ENCODE results near the gene UNKL.
"Not testable (repeated sequence)": the region's sequence is repeated elsewhere in the genome, so short reads cannot be mapped to it uniquely, and the experiment has no call there.

UNKL gene

DNA sequence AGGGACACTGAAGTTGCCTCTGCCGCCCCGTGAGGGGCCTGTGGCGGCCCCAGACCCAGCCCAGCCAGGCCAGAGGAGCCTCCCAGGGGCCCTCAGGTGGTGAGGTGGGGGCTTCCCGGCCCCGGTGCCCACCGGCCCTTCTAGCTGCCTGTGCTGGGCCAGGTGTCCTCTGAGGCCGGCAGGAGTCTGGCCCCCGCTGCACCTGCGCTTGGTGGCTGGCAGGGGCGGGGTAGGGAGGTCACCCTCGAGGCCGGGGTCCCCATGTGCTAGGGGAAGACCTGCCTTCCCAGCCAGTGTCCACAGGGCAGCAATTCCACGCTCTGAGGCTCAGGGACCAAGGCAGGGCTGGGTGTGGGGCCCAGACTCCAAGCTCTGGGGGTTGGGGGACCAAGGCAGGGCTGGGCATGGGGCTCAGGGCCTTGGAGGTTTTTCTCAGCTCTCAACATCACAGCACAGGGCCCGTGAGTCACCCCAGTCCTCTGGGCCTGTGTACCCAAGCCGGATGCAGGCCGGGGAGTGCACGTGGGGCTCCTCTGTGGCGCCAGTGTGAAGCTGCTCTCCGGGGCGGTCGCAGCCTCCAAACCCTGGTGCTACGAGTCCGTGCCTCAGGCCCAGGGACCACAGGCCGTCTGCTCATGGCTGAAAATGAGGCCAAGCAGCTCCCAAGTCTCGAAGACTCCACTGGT lies 31.2 kb upstream of the UNKL start:
- DNase-seq, result no peak

DNA sequence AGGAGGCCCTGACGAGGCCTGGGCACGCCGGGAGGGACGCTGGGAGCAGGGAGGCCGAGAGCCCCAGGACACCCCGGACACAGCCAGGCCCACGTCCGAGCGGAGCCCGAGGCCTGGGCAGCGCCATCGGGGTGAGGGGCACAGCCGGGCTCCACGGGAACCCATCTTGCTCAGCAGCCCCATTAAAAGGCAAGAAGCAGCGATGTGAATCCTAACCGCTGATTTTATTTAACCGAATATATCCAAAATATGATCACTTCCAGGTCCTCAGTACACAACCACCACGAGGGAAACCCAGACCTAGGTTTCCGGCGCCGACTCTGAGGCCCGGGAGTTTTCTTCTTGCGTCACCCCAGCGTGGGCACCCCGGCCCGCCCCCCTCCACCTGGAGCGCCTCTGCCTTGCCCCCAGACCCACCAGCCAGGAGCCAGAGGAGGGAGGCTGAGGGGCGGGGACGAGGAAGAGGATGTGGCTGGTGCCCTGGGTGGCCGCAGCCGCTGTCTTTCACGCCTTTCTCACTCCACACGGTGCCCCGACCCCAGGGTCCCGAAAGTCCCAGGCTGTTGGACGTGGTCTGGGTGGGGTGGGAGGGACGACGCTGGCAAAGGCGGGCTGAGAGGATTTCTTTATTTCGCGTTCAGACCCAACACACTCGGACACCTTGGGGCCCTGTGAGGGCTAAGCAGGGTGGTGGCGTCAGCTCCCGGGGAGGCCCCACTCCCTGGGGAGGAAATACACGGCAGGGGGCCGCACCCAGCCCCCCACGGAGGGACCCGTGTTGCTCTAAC lies 30.4 kb upstream of the UNKL start:
- DNase-seq, result peak in 1 of 2 donors; percentile 24

DNA sequence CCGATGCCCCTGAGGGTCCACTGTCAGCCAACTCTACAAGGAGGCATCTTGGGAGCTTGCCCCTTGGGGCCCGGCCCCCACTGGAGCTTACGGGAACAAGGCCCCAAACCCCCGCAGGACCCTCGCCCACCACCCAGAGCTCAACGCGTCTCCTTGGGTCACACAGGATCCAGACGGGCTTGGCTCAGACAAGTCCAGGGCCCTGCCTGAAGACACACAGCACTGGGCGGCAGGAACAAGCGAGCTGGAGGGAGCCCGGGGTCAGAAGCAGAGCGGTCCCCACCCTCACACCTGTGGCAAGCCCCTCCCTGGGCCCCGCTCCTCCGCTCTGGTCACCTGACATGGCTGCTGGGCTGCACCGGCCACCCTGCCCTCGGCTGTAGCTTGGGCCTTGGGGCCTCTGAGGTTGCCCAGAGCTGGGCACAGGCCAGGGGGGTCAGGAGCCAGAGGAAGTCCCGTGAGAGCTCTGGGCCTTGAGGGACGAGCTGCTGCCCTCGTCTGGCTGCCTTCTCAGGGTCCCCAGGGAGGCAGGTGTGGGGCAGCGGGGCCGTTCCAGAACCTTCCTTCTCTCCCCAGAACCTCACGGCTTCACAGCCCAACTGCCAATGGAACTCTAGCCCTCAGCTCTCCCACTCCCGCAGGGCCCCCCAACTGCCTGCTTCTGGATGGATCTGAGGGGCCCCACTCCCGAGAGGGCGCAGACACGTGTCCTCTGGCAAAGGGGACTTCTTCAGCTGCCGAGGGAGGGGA lies 29.7 kb upstream of the UNKL start, which contains the start of gene CCDC154:
Gene CCDC154, minus strand, starts transcription at position 577 of the 750 bp plus-strand sequence. Its CDS starts 234 bp downstream, at position 343.
- no peak for DNase-seq

DNA sequence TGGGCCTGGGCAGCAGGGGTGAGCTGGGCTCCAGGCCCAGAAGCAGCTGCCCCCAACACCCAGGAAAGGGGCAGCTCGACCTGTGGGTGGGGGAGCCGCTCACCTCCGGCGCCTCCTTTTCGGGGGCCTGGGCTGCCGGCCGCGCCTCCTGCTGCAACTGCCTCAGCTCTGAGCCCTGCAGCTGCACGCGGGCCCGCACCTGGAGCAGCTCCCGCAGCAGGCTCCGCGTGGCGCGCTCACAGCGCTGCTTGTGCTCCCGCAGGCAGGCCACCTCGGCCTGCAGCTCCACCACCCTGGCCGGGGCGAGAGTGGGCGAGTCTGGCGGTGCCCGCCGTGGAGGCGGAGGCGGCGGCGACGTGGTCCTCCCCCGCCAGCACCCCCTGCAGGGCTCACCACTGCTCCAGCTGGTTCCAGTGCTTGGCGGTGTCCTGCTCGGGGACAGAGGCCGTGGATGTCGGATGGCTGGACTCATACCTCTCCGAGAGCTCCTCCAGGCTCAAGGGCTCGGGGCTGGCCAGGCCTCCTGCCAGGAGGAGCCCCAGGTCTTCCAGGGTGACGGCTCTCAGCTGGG lies 29.0 kb upstream of the UNKL start:
- no peak for DNase-seq

DNA sequence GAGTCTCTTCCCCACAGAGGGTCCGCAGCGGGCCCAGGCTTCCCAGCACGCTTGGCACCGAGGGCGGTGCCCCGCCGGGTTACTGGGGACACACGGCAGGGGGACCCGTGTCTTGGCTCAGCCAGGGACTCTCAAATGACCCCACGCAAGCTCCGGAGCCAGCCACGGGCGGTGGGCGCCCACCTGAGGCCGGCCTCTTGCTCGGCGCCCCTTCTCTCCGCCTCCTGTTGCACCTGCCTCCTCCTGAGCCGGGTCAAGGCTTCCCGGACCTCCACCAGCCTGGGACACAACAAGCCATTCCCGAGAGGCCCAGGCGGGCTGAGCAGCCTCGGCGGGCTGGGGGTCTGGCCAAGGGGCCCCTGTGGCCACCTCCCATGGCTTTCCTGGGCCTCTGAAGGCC lies 28.2 kb upstream of the UNKL start:
- DNase-seq, result no peak

DNA sequence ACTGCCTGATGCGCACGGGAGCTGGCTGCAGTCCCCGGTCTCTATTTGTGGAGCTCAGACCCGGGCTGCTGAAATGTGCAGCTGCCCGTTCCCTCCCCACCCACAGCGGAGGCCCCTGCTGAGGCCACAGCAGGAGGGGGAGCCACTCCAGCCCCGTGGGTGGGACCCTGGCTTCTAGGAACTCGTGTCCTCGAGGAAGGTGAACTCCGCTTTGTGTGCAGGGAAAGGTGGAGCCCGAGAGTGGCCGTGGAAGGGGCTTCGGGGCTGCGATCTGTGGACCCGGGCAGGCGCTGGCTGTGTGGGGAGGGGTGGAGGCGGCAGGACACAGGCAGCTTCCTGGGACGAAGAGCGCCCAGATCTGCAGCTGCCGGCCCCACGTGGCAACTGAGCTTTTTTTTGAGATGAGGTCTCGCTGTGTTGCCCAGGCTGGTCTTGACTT lies 26.9 kb upstream of the UNKL start:
- DNase-seq, result no peak

DNA sequence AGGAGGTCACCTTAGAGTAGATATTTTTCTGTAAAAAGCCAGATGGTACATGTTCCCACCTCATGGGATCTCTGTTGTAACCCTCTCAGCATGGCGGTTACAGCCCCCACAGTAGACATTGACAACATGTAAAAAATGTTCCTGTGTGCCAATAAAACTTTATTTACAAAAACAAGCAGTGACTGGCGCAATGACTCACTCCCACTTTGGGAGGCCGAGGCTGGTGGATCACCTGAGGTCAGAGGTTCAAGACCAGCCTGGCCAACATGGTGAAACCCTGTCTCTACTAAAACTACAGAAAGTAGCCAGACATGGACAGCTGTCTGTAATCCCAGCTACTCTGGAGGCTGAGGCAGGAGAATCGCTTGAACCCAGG lies 25.2 kb upstream of the UNKL start:
- DNase-seq, result not testable (repeated sequence)

DNA sequence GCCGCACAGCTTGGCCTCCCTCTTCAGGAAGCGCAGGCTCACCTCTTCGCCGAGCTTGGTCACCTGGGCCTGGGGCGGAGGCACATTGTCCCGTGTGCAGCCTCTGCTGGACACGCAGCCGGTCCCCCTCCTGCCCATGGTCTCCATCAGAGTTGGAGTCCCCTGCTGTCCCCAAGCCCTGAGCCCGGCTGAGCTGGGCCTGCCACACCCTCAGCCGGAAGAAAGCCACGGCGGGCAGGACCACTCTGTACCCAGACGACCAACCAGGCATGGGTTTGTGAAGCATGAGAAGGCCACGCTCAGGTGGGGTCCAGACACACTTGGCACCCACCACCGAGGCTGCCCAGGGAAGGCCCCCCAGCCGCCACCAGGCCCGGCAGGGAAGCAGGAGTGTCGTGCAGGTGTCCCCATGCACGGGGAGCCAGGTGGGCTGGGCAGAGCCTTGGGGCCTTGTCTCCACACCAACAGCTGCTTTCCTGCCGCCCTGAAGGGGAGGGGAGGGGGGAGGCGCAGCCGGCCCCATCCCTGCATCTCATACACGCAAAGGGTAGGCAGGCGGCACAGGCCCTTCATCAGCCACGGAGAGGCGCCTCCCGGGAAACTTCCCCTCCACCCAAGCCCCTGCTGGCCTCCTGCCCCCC lies 24.7 kb upstream of the UNKL start:
- DNase-seq, result no peak

DNA sequence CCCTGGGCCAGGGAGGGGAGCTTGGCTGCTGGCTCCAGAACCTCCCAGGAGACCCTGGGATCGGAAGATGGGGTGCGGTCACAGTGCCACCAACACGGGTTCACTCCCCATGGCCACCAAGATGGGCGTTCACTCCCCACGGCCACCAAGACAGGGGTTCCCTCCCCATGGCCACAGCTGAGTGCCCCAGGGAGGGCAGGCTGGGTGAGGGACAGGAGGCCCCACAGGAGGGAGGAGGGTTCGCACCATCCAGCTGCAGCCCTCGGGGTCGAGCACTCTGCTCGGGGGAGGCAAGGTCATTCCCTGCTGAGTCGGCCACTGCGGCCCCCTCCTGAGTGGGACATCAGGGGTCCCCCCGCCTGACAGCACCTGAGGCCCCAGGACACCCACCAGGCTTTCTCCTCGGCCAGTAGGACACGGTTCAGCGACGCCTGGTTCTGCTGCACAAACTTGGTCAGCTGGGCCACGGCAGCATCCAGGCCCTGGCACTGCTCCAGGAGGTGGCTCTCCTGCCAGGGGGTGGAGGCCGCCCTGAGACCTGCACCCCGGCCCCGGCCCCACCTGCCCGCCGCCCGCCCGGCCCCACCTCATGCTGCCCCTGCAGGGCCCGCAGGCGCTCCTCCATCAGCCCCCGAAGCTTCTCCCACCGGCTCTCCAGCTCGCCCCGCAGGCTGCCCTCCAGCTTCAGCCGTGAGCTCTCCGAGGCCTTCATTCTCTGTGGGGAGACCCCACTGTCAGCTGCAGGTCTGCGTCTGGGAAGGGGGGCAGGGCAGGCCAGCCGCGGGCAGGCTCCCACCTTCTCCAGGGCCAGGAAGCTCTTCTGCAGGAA lies 23.9 kb upstream of the UNKL start:
- no peak for DNase-seq

DNA sequence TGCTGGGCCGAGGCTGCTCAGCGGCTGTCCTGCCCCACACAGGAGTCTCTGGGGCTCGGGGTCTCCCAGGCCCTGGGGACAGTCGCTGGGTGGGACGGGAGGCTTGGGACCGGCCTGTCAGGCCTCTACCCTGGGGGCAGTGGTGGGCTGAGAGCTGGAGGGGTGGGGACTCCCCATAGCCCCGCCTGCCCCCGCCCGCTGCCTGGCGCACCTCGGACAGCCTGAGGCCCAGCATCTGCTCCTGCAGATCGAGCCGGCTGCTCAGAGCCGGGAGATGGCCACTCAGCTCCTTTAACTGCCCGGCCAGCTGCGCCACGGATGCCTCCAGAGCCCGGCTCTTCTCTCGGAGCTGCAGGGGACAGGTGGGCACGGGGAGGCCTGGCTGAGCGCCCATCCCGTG lies 23.1 kb upstream of the UNKL start:
- DNase-seq, result no peak

DNA sequence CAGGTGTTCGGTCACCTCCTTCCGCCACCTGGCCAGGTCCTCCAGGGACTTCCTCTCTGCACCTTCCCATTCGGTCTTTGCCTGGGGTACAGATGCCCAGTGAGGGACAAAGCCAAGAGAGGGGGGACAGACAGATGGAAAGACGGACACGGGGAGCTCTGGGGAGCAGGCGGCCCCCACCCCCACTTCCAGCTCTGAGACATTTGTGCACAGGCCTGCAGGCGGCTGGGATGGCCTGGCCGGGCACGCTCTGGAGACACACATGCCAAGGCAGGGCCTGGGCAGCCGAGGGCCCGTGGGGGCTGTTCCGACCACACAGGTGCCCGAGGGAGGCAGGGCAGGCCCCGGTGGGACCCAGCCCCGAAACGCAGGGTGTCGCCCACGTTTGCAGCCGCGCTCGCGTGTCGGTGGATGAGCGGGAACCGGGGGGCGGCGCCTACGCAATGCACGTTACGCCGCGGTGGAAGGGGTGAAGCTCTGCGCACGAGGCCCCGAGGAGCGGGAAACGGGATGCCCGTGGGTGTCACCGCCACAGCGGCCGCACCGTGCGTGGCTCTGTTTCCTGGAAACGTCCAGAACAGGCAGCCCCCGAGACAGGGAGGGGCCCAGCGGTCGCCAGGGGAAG lies 22.3 kb upstream of the UNKL start:
- no peak for DNase-seq

DNA sequence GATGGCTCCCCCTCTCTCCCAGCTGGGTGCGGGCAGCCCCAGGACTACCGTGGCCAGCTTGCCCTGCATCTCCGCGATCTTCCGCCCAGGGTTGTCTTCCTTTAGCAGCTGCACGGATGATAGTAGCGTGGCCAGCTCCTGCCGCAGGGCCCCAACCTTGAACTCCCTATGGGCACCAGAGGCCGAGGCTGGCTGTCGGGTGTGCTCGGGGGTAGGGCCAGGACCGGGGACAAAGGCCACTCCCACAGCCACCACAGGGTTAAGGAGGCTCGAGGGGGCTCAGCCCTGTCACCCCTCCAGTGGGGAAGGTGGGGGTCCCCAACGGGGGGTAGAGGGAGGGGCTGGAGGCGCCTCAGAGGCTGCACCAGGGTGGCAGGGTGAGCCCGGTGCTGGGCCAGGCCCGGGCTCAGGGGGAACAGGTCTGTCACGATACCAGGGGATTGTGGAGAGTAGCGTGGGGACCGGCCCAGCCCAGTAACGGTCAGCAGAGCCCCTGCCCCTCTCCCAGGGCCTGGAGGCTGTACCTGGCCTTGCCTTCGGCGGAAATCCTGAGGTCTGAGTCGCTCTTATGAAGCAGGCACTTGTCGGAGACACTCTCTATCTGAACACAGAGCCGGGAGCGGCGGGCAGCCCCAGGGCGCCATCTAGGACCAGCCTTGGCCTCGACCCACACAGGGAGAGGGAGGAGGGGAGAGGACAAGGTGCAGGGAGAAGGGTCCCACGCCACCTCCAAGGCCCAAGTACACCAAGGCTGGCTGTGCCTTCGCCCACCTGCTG lies 21.6 kb upstream of the UNKL start:
- DNase-seq, result no peak

DNA sequence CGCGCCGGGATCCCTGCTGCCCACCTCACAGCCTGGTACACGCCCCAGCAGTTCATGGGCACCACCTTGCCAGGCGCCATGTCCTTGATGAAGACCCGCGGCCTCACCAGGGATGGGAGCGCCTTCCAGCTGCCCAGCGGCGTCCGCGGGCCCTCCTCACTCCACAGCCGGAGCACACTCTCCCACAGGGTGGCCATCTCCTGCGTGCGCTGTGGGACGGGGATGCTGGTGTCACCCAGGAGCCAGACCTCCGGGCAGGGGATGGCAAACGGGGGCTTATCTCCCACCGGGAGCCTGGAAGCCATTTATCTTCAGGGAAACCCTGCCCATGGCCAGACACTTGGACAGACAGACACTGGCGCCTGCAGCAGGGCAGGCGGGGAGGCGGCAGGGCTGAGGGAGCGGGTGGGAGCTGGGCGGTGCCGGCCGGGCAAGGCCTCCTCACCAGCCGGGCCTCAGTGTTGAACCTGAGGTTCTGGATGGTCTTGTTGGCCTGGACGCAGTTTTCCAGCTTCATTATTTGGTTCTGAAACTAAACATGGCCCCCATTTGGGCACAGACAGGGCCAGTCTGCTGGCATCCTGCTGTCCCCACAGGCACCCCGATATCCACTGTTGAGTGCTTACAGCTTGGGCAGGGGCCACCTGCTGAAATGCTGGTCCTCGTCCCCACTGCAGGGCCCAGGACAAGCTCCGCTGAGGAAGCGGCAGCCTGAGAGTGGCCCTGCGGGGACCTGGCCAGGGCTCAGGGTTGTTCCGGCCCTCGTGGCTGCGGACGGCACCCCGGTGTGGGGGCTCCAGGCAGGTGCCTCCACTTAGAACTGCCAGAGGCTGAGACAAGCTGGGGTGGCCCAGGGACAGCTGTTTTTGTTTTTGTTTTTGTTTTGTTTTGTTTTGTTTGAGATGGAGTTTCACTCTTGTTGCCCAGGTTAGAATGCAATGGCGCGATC lies 20.4 kb upstream of the UNKL start:
- DNase-seq, result no peak

DNA sequence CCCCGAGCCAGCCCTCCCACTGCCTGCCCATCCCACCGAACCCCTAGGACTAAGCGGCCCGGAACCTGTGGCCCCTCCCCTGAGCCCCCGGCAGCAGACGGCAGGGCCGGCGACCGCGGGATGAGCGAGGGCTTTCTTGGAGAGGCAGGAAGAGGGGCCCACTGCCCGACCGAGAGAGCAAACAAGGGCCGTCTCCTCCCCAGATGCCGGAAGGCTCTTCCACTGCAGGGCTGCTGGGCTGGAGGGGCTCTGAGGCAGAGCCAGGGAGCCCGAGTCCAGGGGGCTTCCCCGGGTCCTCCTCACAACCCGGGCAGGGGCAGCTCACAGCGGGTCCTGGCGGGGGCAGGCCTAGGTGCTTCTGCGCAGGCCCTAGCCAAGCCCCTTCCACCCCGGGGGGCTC lies 19.3 kb upstream of the UNKL start:
- DNase-seq, result no peak

DNA sequence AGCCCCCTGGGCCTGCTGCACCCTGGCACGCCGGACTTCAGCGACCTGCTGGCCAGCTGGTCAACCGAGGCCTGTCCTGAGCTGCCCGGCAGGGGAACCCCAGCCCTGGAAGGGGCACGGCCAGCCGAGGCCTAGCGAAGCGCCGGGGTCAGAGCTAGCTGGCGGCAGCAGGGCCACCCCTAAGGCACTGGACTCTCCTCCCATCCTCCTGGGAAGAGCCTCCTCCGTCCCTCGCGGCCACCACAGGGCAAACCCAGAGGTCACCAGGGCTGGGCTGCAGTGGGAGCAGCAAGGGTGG lies 18.7 kb upstream of the UNKL start:
- DNase-seq, result no peak

DNA sequence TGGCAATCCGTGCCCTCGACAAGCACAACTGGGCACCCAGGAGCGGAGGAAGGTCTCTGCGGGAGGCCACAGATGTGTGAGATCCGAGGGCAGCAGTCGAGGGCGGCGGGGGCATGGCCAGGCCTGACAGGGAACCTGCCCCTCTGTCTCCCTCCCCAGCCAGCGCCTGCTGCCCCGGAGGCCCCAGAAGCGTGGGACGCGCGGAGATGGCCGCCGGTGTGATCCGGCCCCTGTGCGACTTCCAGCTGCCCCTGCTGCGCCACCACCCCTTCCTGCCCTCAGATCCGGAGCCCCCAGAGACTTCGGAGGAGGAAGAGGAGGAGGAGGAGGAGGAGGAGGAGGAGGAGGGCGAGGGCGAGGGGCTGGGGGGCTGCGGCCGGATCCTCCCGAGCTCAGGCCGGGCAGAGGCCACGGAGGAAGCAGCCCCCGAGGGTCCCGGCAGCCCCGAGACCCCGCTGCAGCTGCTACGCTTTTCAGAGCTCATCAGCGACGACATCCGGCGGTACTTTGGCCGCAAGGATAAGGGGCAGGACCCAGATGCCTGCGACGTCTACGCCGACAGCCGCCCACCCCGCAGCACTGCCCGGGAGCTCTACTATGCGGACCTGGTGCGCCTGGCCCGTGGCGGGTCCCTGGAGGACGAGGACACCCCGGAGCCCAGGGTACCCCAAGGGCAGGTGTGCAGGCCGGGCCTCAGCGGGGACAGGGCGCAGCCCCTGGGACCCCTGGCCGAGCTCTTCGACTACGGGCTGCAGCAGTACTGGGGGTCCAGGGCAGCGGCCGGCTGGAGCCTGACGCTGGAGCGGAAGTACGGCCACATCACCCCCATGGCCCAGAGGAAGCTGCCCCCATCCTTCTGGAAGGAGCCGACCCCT lies 18.1 kb upstream of the UNKL start:
- DNase-seq, result no peak

DNA sequence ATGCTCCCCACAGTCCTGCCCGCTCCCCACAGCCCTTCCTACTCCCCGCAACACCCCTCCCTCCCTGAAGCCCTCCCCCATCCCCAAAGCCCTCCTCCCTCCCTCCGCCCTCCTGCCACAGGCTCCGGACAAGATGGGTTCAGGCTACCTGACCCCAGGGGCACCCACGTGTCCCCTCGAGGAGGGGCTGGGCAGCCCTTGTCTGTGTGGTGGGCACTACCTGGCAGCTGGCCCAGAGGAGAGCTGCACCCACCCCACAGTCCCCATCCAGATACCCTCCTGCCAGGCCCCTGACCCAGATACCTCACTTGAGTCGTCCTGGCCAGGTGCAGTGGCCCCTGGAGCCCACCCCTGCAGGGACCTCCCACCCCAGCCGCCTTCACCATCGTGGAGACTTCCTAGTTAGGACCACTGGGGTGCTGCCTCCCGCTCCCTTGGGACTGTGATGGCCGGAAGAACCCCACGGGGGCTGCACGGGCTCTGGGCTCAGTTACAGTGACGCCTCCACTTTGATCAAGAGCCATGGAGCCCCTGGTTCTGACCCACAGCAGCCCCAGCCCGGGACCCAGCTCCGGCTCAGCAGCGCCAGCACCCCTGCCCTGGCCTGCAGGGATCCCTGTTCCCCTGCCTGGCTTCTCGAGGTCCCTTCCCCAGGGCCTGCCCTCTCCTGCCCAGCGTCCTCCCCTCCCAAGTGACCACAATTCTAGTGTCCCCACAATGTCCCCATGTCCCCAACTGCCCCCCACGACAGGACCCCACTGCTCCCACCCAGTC lies 17.2 kb upstream of the UNKL start:
- no peak for DNase-seq
